ENCODE results near the gene GRIN1. TPM values are rescaled to one million over a fixed set of nuclear protein-coding genes. Genes with fewer than 3 reads are reported as not detected.

Gene GRIN1
- total RNA-seq, 1 experiment from 2014 or later: 0.52 TPM

DNA sequence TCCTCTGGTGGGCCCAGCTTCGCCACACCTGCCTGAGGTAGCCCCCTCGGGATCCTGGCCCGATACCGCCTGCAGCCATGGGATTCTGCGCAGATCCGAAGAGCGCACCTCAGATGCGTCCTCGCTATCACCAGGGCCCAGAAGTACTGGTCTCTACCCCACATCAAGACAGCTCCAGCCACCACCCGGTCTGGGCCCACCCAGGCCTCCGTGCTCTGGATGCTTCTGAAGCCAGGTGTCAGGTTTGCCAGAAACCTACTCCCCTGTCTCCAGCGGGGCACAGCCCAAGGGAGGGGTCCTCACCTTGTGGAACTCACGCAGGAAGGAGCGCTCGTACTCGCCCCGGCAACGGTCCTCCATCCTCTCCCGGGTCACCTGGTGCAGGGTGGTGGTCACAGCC lies 47.0 kb downstream of the GRIN1 start:
- ChIA-PET POLR2A (ENCODE audit: low non-redundant PET) (no interaction called here), CTCF (interaction anchor here (0.5 kb wide), 1 partner anchor 13 kb away, joined by 3 read pairs; no protein-coding TSS in a partner anchor)
- Histone ChIP-seq H3K4me3 (ENCODE audit: low read depth, low read length, poor library complexity, severe bottlenecking) (no peak overlapping the region), H3K4me1 (ENCODE audit: insufficient read depth, low read length, poor library complexity, severe bottlenecking) (peaks cover 10% of the 10 kb centered on the region), H3K9me3 (ENCODE audit: low read depth, low read length, poor library complexity, severe bottlenecking) (no peaks in the 10 kb centered on the region), H3K27me3 (replicated peaks; ENCODE audit: insufficient read depth, low read depth, low read length, poor library complexity) (no peaks in the 10 kb centered on the region), H3K27ac (ENCODE audit: low read depth, low read length, poor library complexity, severe bottlenecking) (no peak overlapping the region), H3K36me3 (ENCODE audit: insufficient read depth, low read length, poor library complexity, severe bottlenecking) (peaks cover 7% of the 10 kb centered on the region)
- no peak for DNase-seq (ENCODE audit: low spot score)
- BruUV-seq (replicated peaks): no TSS peak
- TF ChIP-seq, protein P1, sequence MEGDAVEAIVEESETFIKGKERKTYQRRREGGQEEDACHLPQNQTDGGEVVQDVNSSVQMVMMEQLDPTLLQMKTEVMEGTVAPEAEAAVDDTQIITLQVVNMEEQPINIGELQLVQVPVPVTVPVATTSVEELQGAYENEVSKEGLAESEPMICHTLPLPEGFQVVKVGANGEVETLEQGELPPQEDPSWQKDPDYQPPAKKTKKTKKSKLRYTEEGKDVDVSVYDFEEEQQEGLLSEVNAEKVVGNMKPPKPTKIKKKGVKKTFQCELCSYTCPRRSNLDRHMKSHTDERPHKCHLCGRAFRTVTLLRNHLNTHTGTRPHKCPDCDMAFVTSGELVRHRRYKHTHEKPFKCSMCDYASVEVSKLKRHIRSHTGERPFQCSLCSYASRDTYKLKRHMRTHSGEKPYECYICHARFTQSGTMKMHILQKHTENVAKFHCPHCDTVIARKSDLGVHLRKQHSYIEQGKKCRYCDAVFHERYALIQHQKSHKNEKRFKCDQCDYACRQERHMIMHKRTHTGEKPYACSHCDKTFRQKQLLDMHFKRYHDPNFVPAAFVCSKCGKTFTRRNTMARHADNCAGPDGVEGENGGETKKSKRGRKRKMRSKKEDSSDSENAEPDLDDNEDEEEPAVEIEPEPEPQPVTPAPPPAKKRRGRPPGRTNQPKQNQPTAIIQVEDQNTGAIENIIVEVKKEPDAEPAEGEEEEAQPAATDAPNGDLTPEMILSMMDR (conservative IDR thresholded peaks at IDR 0.05; ENCODE audit: low read depth, low read length): no peak
- no peak for TF ChIP-seq EZH2 (IDR thresholded peaks at IDR 0.05; ENCODE audit: borderline replicate concordance, low read depth, low read length, poor library complexity, severe bottlenecking)
- intact Hi-C loops (cut with micrococcal nuclease; ENCODE audit: unreplicated experiment): no loop called here

DNA sequence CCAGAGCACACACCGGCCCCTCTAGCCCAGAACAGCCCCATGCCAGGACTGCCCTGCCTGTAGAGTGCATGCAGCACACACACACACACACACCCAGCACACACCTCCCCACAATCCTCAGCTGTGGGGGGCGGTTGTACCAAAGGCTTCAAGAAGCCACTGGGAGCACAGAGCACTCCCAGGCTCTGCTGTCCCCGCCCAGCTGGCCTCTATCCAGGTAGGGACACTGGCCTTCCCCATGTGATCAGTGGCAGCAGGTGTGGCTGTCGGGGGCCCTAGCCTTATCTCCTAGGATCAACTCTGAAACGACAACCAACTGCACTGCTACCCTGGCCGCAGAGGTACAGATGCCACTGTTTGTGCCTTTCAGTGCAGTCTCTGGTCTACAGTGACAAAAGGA lies 47.4 kb downstream of the GRIN1 start:
- intact Hi-C loops (cut with micrococcal nuclease; ENCODE audit: unreplicated experiment): no loop called here
- ChIA-PET POLR2A (ENCODE audit: low non-redundant PET) (no interaction called here), CTCF (no interaction called here)
- H3K27me3 ChIP-seq (replicated peaks; ENCODE audit: insufficient read depth, low read depth, low read length, poor library complexity): no peaks in the 10 kb centered on the region
- H3K27ac ChIP-seq (ENCODE audit: low read depth, low read length, poor library complexity, severe bottlenecking): no peak overlapping the region
- TF ChIP-seq, protein P1 (conservative IDR thresholded peaks at IDR 0.05; ENCODE audit: low read depth, low read length): no peak
- TF ChIP-seq EZH2 (IDR thresholded peaks at IDR 0.05; ENCODE audit: borderline replicate concordance, low read depth, low read length, poor library complexity, severe bottlenecking): no peak
- peaks cover 10% of the 10 kb centered on the region for H3K4me1 ChIP-seq (ENCODE audit: insufficient read depth, low read length, poor library complexity, severe bottlenecking)
- H3K4me3 ChIP-seq (ENCODE audit: low read depth, low read length, poor library complexity, severe bottlenecking): no peak overlapping the region
- H3K9me3 ChIP-seq (ENCODE audit: low read depth, low read length, poor library complexity, severe bottlenecking): no peaks in the 10 kb centered on the region
- BruUV-seq (replicated peaks): no TSS peak
- H3K36me3 ChIP-seq (ENCODE audit: insufficient read depth, low read length, poor library complexity, severe bottlenecking): peaks cover 7% of the 10 kb centered on the region
- no peak for DNase-seq (ENCODE audit: low spot score)

DNA sequence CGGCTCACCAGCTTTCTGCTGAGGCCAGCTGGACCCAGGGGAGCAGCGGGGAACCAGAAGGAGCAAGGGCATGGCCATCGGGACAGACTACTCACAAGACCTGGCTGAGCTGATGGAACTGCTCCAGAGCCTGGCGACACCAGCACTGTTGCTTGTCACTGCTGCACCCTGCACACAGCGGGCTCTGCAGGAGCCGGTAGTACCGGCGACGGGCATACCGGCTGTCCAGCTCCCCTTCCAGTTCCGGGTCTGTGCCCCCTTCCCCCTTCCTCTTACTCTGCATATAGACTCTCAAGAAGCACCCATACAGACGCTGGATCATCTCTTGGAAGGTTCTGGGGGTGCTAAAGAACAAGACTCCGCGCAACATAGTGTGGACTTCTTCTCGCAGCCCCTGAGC lies 48.4 kb downstream of the GRIN1 start:
- Histone ChIP-seq H3K4me3 (ENCODE audit: low read depth, low read length, poor library complexity, severe bottlenecking) (peak overlapping the region; percentile 98), H3K4me1 (ENCODE audit: insufficient read depth, low read length, poor library complexity, severe bottlenecking) (peaks cover 10% of the 10 kb centered on the region), H3K27me3 (replicated peaks; ENCODE audit: insufficient read depth, low read depth, low read length, poor library complexity) (no peaks in the 10 kb centered on the region), H3K9me3 (ENCODE audit: low read depth, low read length, poor library complexity, severe bottlenecking) (no peaks in the 10 kb centered on the region), H3K27ac (ENCODE audit: low read depth, low read length, poor library complexity, severe bottlenecking) (peak overlapping the region; percentile 96), H3K36me3 (ENCODE audit: insufficient read depth, low read length, poor library complexity, severe bottlenecking) (peaks cover 9% of the 10 kb centered on the region)
- ChIA-PET POLR2A (ENCODE audit: low non-redundant PET) (no interaction called here), CTCF (no interaction called here)
- TF ChIP-seq EZH2 (IDR thresholded peaks at IDR 0.05; ENCODE audit: borderline replicate concordance, low read depth, low read length, poor library complexity, severe bottlenecking): no peak
- TF ChIP-seq, protein P1 (conservative IDR thresholded peaks at IDR 0.05; ENCODE audit: low read depth, low read length): no peak
- BruUV-seq (replicated peaks): no TSS peak
- intact Hi-C loops (cut with micrococcal nuclease; ENCODE audit: unreplicated experiment): no loop called here
- DNase-seq (ENCODE audit: low spot score): no peak

All from A673 (cell line).